Mucosa of stomach (tissue), 1 donor: ENCODE data around the gene SIK3.
"Not testable (repeated sequence)": the region's sequence is repeated elsewhere in the genome, so short reads cannot be mapped to it uniquely, and the experiment has no call there.

Experiments used
- H3K27me3 ChIP-seq: one replicate; pipeline ENCODE4 v1.7.0; 2013; ENCODE audit warnings: mild to moderate bottlenecking, low read length; ENCODE audit not compliant: control insufficient read depth, insufficient read depth
- H3K36me3 ChIP-seq: one replicate; pipeline ENCODE4 v1.7.0; 2013; ENCODE audit warnings: low read length; ENCODE audit not compliant: control insufficient read depth, insufficient read depth
- H3K4me1 ChIP-seq: one replicate; pipeline ENCODE4 v1.7.0; 2013; ENCODE audit warnings: mild to moderate bottlenecking, low read length; ENCODE audit not compliant: control insufficient read depth, insufficient read depth
- H3K4me3 ChIP-seq: one replicate; pipeline ENCODE4 v1.7.0; 2013; ENCODE audit warnings: low read length
- H3K9ac ChIP-seq: one replicate; pipeline ENCODE4 v1.7.0; 2013; ENCODE audit warnings: mild to moderate bottlenecking, low read length, moderate library complexity
- H3K9me3 ChIP-seq: one replicate; pipeline ENCODE4 v1.7.0; 2013; ENCODE audit warnings: mild to moderate bottlenecking, low read length, moderate library complexity; ENCODE audit not compliant: control insufficient read depth
- donor health status: Pancreatic carcinoma.

The SIK3 gene

DNA sequence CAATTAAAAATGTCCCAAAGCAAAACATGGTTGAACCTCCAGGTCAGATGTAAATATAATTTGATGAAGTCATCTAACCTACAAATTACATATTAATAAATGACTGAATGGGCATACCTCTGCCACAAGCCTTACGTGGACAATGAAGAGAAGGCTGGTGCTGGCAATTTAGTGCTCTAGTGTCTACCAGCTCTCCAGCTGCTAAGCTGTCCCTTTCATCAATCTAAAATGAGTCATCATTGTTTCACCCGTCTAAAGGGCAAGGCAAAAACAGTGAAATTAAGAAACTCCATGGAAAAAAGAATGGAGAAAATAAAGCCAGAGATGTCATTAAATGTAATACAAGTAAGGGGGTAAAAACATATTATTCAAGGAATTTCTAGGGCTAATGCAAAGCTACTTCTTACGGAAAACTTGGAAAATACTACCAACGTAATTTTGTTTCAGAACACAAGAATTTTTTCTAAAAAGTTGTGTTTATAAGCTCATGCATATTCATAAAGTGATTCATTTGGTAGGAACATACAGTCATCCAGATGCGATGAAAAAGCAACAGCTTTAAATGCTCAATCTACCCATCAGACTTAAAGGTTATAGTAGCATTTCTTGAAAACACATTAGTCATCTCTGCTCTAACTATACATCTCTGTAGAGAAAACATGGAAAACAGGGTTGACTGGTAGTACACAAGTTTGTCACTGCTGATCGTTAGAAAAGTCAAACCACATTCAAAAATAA is 71.5 kb downstream of the SIK3 start:
- peaks cover 8% of the 10 kb centered on the region for H3K4me1 ChIP-seq
- H3K27me3 ChIP-seq: no peaks in the 10 kb centered on the region
- H3K36me3 ChIP-seq: no peaks in the 10 kb centered on the region
- H3K9me3 ChIP-seq: no peaks in the 10 kb centered on the region
- H3K9ac ChIP-seq: no peak overlapping the region
- H3K4me3 ChIP-seq: no peak overlapping the region

- peaks cover 26% of the 10 kb centered on the region for H3K4me1 ChIP-seq
- H3K9me3 ChIP-seq, H3K9ac ChIP-seq, H3K4me3 ChIP-seq, H3K36me3 ChIP-seq, H3K27me3 ChIP-seq: not testable (repeated sequence)
Measured at GRCh38 chr11:117023707-117024106, 74.5 kb downstream of the SIK3 start.

DNA sequence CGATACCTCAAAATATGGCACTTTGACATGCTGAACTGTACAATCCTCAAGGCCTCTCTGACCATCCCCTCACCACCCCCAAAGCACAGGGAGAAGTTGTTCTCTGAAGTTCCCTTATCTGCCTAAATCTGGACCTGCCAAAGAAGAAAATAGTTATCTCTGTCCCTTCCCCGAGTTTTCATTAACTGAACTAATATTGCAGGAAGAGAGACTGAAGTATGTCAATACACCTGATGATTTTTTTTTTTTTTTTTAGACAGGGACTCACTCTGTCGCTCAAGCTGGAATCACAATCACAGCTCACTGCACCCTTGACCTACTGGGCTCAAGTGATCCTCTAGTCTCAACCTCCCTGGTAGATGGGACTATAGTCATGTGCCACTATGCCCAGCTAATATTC is 75.0 kb downstream of the SIK3 start:
- Histone ChIP-seq H3K9ac (no peak overlapping the region), H3K27me3 (no peaks in the 10 kb centered on the region), H3K4me1 (peaks cover 26% of the 10 kb centered on the region), H3K36me3 (no peaks in the 10 kb centered on the region), H3K9me3 (no peaks in the 10 kb centered on the region), H3K4me3 (no peak overlapping the region)

GRCh38 chr11:117022526-117022925 is 75.7 kb downstream of the SIK3 start:
- H3K27me3 ChIP-seq: no peaks in the 10 kb centered on the region
- H3K36me3 ChIP-seq: no peaks in the 10 kb centered on the region
- no peak overlapping the region for H3K9ac ChIP-seq
- H3K9me3 ChIP-seq: no peaks in the 10 kb centered on the region
- peaks cover 26% of the 10 kb centered on the region for H3K4me1 ChIP-seq
- H3K4me3 ChIP-seq: no peak overlapping the region

DNA sequence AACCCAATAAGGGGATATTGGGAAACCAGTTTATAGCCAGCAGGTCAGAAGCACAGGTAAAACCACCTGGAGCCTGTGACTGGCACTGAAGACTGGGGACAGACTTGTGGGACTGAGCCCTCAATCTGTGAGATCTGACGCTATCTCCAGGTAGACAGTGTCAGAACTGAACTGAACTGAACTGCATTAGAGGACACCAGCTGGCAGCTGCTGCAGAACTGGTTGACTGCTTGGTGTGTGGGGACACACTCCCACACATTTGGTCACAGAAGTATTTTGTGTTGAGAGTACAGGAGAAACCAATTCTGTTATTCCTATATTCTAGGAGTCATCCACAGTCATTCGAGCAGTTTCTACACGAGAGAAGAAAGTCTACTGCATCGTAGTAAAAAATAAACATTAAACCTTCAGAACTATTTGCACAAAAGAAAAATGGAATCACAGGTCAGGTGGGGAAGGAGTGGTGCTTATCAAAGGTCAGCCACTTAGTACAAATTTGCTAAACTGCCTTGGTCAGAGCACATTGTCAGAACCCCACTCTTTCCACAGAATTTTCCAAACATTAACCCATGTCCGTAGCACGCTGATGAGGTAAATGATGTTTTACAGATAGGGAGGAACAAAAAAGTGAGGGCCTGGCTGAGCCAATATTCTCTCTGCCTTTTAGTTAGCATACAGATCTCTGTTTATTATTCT is 77.2 kb downstream of the SIK3 start:
- no peaks in the 10 kb centered on the region for H3K36me3 ChIP-seq
- no peaks in the 10 kb centered on the region for H3K27me3 ChIP-seq
- no peak overlapping the region for H3K9ac ChIP-seq
- H3K9me3 ChIP-seq: no peaks in the 10 kb centered on the region
- no peak overlapping the region for H3K4me3 ChIP-seq
- peaks cover 26% of the 10 kb centered on the region for H3K4me1 ChIP-seq

DNA sequence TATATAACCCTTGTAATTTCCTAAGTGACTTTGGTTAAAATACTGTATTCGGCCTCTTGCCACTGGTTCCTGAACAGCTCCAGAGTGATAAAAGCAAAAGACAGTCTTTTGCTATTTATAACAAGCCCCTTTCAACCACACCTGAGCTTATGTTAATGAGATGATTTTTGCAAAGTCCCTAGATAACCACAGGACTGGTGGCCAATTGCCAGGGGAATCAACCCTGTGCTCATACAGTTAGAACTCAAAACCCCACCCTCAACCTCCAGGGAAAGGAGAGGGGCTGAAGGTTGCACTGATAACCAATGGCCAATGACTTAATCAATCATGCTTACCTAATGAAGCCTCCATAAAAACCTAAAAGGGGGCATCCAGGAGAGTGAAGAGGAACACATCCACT is 77.9 kb downstream of the SIK3 start:
- no peaks in the 10 kb centered on the region for H3K36me3 ChIP-seq
- no peaks in the 10 kb centered on the region for H3K9me3 ChIP-seq
- H3K4me1 ChIP-seq: peaks cover 26% of the 10 kb centered on the region
- no peaks in the 10 kb centered on the region for H3K27me3 ChIP-seq
- no peak overlapping the region for H3K4me3 ChIP-seq
- no peak overlapping the region for H3K9ac ChIP-seq

DNA sequence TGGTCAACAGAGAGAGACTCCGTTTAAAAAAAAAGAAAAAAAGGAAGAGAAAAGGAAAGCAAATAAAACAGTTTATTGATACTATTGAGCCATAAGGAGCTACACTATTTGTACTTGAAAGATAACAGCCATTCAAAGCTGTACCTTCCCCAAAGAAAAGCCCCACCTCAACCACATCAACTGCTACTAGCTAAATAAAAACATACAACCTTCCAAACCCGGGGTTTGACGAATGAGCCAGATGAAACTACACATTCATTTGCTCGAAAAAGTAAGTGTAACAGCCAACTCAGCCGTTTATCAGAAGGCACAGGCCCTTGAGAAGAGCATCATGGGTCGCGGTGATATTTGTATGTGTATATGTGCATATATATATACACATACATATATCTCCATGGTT is 78.4 kb downstream of the SIK3 start:
- Histone ChIP-seq H3K27me3 (no peaks in the 10 kb centered on the region), H3K36me3 (no peaks in the 10 kb centered on the region), H3K9ac (no peak overlapping the region), H3K9me3 (no peaks in the 10 kb centered on the region), H3K4me3 (no peak overlapping the region), H3K4me1 (peaks cover 26% of the 10 kb centered on the region)

DNA sequence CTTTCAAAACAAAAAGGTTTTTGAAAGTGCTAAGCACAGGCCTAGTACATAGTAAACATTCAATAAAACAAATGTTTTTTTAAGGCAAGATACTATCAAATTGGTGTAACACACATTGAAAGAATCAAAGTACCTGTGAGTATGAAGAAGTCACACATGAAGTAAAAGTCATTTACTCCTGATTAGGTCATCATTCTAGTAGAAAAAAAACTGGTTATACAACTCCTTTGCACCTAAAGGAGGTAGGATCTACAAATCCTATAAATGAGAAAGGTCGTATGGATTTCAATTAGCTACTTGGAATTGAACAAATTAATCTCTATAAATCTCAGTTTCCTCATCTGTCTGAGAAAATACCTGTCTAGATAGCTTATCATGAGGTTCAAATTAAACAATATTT is 80.8 kb downstream of the SIK3 start:
- no peaks in the 10 kb centered on the region for H3K27me3 ChIP-seq
- H3K4me1 ChIP-seq: peaks cover 18% of the 10 kb centered on the region
- H3K36me3 ChIP-seq: no peaks in the 10 kb centered on the region
- no peak overlapping the region for H3K4me3 ChIP-seq
- no peaks in the 10 kb centered on the region for H3K9me3 ChIP-seq
- no peak overlapping the region for H3K9ac ChIP-seq

DNA sequence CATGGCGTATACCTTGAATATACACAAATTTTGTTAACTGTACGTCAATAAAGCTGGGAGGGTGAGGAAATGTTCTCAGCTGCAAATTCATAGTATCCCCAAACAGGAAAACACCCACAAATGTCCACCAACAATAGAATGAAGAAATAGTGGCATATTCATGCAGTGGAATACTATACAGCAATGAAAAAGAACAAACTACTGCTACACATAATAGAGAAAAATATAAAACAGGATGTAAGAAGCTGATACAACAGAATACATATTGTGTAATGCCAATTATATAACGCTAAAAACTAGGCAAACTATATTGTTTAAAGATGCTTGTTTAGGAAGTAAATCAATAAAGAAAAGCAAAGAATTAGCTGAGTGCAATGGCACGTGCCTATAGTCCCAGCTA is 81.5 kb downstream of the SIK3 start:
- H3K9me3 ChIP-seq: no peaks in the 10 kb centered on the region
- no peak overlapping the region for H3K9ac ChIP-seq
- no peak overlapping the region for H3K4me3 ChIP-seq
- H3K4me1 ChIP-seq: peaks cover 18% of the 10 kb centered on the region
- no peaks in the 10 kb centered on the region for H3K27me3 ChIP-seq
- no peaks in the 10 kb centered on the region for H3K36me3 ChIP-seq

DNA sequence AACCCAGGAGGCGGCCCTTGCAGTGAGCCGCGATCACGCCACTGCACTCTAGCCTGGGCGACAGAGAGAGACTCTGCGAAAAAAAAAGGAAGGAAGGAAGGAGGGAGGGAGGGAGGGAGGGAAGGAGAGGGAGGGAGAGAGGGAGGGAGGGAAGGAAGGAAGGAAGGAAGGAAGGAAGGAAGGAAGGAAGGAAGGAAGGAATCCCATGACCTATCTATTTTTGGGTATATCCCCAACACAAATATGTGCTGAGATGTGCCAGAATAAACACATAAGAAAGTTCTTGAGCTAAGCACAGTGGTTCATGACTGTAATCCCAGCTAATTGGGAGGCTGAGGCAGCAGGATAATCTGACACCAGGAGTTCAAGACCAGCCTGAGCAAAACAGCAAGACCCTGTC is 82.0 kb downstream of the SIK3 start:
- Histone ChIP-seq H3K9ac (no peak overlapping the region), H3K4me3 (no peak overlapping the region), H3K9me3 (no peaks in the 10 kb centered on the region), H3K4me1 (peaks cover 14% of the 10 kb centered on the region), H3K36me3 (no peaks in the 10 kb centered on the region), H3K27me3 (no peaks in the 10 kb centered on the region)

DNA sequence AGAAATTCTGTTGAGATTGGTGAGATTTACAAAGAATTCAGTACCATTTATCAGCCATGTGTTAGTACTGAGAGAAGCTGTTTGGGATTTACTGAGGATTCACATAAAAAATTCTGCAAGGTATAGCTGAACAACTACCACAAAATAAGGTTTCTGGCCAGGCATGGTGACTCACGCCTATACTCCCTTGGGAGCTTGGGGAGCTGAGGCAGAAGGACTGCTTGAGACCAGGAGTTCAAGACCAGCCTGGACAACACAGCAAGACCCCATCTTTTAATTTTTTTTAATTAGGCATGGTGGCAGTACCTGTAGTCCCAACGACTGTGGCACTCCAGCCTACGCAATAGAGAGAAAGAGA is 86.7 kb downstream of the SIK3 start:
- no peaks in the 10 kb centered on the region for H3K9me3 ChIP-seq
- H3K4me3 ChIP-seq: no peak overlapping the region
- H3K36me3 ChIP-seq: no peaks in the 10 kb centered on the region
- no peaks in the 10 kb centered on the region for H3K4me1 ChIP-seq
- no peak overlapping the region for H3K9ac ChIP-seq
- no peaks in the 10 kb centered on the region for H3K27me3 ChIP-seq

DNA sequence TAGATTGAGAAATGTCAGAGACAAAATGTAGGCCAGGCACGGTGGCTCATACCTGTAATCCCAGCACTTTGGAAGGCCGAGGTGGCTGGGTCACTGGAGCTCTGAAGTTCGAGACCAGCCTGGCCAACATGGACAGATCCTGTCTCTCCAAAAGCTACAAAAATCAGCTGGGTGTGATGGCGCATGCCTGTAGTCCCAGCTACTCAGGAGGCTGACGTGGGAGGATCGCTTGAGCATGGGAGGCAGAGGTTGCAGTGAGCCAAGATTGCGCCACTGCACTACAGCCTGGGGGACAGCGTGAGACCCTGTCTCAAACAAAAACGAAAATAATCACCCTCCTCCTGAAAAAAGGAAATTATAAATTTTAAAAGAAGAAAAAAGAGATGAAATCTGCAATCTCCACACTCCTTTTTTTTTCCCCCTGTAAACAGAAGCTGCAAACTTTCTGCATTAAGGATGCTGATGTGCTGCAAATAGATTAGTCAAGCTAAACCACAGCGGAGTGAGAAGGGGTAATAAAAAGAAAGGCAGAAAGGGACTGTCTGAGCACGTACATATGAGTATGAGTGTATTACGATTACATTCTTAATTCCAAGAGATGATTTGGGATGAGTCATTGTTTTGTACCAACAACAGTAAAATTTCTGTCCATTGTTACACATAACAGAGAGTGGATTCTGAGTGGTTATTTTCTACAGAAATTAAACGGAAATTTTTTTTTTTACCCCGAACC is 87.3 kb downstream of the SIK3 start:
- Histone ChIP-seq H3K4me1 (no peaks in the 10 kb centered on the region), H3K9ac (no peak overlapping the region), H3K27me3 (no peaks in the 10 kb centered on the region), H3K36me3 (no peaks in the 10 kb centered on the region), H3K9me3 (no peaks in the 10 kb centered on the region), H3K4me3 (no peak overlapping the region)
